Fibroblast of gingiva (primary cell): ENCODE results near the gene ING4.

Experiments used
- DNase-seq: peaks from one replicate; pipeline ENCODE4 v3.0.0-alpha.2; 2011; ENCODE audit warnings: low read depth

ING4 gene

GRCh38 chr12:6688543-6688998, 25.7 kb upstream of the ING4 start:
- DNase-seq = no peak

GRCh38 chr12:6685814-6686213, 22.9 kb upstream of the ING4 start:
- DNase-seq = no peak

GRCh38 chr12:6684609-6685008, 21.7 kb upstream of the ING4 start:
- no peak for DNase-seq

GRCh38 chr12:6676962-6677361, 14.0 kb upstream of the ING4 start:
- no peak for DNase-seq

- no peak for DNase-seq
Measured at GRCh38 chr12:6672143-6672542, 9.2 kb upstream of the ING4 start.

- DNase-seq = no peak
Measured at GRCh38 chr12:6667559-6668210, 4.8 kb upstream of the ING4 start.

GRCh38 chr12:6666211-6666610, 3.3 kb upstream of the ING4 start:
- DNase-seq = no peak

- DNase-seq = no peak
Measured at GRCh38 chr12:6664902-6665301, 2.0 kb upstream of the ING4 start.

GRCh38 chr12:6662602-6662905, 365 bp downstream of the ING4 start:
- DNase-seq = no peak

GRCh38 chr12:6653987-6654386, 8.9 kb downstream of the ING4 start:
- DNase-seq = no peak

GRCh38 chr12:6653342-6653741, 9.6 kb downstream of the ING4 start:
- DNase-seq = no peak

- DNase-seq = no peak
Measured at GRCh38 chr12:6652391-6652790, 10.5 kb downstream of the ING4 start.

- DNase-seq = no peak
Measured at GRCh38 chr12:6650832-6651231, 12.1 kb downstream of the ING4 start.

- peak; percentile 54 for DNase-seq
Measured at GRCh38 chr12:6647083-6647604, 15.8 kb downstream of the ING4 start, which contains the start of gene ACRBP. Gene ACRBP (minus strand): TSS chr12:6647432. CDS start chr12:6647366, 66 bp downstream.

- DNase-seq = no peak
Measured at GRCh38 chr12:6646276-6647082, 16.4 kb downstream of the ING4 start.

- no peak for DNase-seq
Measured at GRCh38 chr12:6644903-6645302, 18.0 kb downstream of the ING4 start.

GRCh38 chr12:6644257-6644596, 18.7 kb downstream of the ING4 start:
- no peak for DNase-seq

- no peak for DNase-seq
Measured at GRCh38 chr12:6643569-6644256, 19.2 kb downstream of the ING4 start.

GRCh38 chr12:6641131-6641530, 21.8 kb downstream of the ING4 start:
- DNase-seq = no peak

GRCh38 chr12:6640497-6640896, 22.4 kb downstream of the ING4 start:
- DNase-seq = no peak

- no peak for DNase-seq
Measured at GRCh38 chr12:6639151-6639801, 23.6 kb downstream of the ING4 start.

GRCh38 chr12:6638305-6638704, 24.6 kb downstream of the ING4 start:
- DNase-seq = no peak
